Esophagus squamous epithelium (tissue), 5 donors: ENCODE results near the gene LRIT2. TPM values are rescaled to one million over a fixed set of nuclear protein-coding genes. Genes with fewer than 3 reads are reported as not detected.

ENCODE experiments used
- DNase-seq: peaks from one replicate; lab custom pipeline; 2025; lab: John Stamatoyannopoulos, UW
- H3K27ac ChIP-seq, 4 donors: fragments of 200-600 bp; sonication (generic); one replicate each; pipeline ENCODE4 v1.5.1; 2016 to 2019; ENCODE audit warnings: mild to moderate bottlenecking in 1 of 4
- H3K27me3 ChIP-seq, 4 donors: fragments of 200-600 bp; sonication (generic); 1 replicate in 3 of 4; 2 replicates in 1 of 4; pipeline versions ENCODE4 v1.5.1 to v1.6.0; 2017 to 2021; ENCODE audit warnings: antibody characterized with exemption in 1 of 4
- H3K36me3 ChIP-seq, 3 donors: fragments of 200-600 bp; sonication (generic); one replicate each; pipeline ENCODE4 v1.5.1; 2016 to 2019
- H3K4me1 ChIP-seq, 3 donors: fragments of 200-600 bp; sonication (generic); one replicate each; pipeline ENCODE4 v1.5.1; 2017 to 2019
- H3K4me3 ChIP-seq, 4 donors: fragments of 200-600 bp; sonication (generic); 1 replicate in 3 of 4; 2 replicates in 1 of 4; pipeline ENCODE4 v1.5.1; 2016 to 2019; ENCODE audit warnings: mild to moderate bottlenecking in 2 of 4, moderate library complexity in 1 of 4
- H3K9me3 ChIP-seq, 3 donors: fragments of 200-600 bp; sonication (generic); one replicate each; pipeline ENCODE4 v1.5.1; 2016 to 2019
- POLR2A ChIP-seq, 4 donors: fragments of 450-650 bp; IDR thresholded peaks; one replicate each; pipeline ENCODE4 v1.6.1; 2017; ENCODE audit warnings: antibody characterized with exemption in 4 of 4, mild to moderate bottlenecking in 4 of 4, moderate library complexity in 3 of 4
- WGBS, 2 donors: methylation state at CpG; one replicate each; pipeline ENCODE4 v1.1.5; 2018; 5-methylcytosine and 5-hydroxymethylcytosine counted together
- intact Hi-C: fragments of 100-400 bp; cut with DNase I; formaldehyde crosslinking; loops from one replicate; pipeline ENCODE4 v1.15.0; 2022
- total RNA-seq, 4 donors: library from RNA; depleted of rRNA; stranded (reverse); fragments of >200 nt; gene quantifications; one replicate each; pipeline ENCODE4 v1.1.0, GENCODE V29; 2016
- TF ChIP-seq, protein P1 (sequence below), 6 experiments: fragments of 450-650 bp in 4 of 6; fragments of 200-600 bp in 2 of 6; sonication (generic) in 2 of 6; IDR thresholded peaks; one replicate each; pipeline ENCODE4 v1.5.1; 2016 to 2019; ENCODE audit warnings: antibody characterized with exemption in 6 of 6, mild to moderate bottlenecking in 4 of 6, moderate library complexity in 4 of 6
- donor health status: DM: yes; HTN: yes; CAD: no.

The LRIT2 gene
- total RNA-seq, 4 donors from 2014 or later = not detected

GRCh38 chr10:84224411-84225028 lies 824 bp downstream of the LRIT2 start:
- no peaks in the 10 kb centered on the region for H3K36me3 ChIP-seq

DNA sequence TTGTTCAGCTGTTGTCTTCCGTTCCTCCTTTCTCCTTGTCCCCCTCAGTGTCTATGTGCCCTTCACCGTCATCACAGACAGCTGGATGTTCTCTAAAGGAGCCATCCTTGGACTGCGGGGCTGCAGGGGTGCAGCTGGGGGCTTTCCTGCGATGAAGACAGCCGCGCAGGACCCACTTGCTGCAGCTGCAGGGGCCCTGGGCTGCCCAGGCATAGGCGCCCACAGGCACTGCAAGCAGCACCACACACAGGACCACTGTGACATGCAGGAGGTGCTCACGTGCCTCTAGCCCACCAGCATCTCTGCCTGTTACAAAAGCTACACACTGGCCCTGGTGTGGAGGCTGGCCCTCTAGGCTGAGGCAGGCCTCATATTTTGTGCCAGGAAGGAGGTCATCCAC lies 3.4 kb downstream of the LRIT2 start:
- TF ChIP-seq, protein P1, sequence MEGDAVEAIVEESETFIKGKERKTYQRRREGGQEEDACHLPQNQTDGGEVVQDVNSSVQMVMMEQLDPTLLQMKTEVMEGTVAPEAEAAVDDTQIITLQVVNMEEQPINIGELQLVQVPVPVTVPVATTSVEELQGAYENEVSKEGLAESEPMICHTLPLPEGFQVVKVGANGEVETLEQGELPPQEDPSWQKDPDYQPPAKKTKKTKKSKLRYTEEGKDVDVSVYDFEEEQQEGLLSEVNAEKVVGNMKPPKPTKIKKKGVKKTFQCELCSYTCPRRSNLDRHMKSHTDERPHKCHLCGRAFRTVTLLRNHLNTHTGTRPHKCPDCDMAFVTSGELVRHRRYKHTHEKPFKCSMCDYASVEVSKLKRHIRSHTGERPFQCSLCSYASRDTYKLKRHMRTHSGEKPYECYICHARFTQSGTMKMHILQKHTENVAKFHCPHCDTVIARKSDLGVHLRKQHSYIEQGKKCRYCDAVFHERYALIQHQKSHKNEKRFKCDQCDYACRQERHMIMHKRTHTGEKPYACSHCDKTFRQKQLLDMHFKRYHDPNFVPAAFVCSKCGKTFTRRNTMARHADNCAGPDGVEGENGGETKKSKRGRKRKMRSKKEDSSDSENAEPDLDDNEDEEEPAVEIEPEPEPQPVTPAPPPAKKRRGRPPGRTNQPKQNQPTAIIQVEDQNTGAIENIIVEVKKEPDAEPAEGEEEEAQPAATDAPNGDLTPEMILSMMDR (IDR thresholded peaks at IDR 0.05) = no peak
- Histone ChIP-seq H3K4me1 (no peaks in the 10 kb centered on the region), H3K27ac (no peak overlapping the region), H3K9me3 (no peaks in the 10 kb centered on the region), H3K27me3 (peaks cover 0 to 23% (median 0%) of the 10 kb centered on the region in 4 donors), H3K36me3 (no peaks in the 10 kb centered on the region), H3K4me3 (no peak overlapping the region)
- WGBS, 2 donors = 77 to 100% methylated on average over 4 to 7 of the region's 8 CpGs
- intact Hi-C loops = no loop called here
- DNase-seq = no peak

More at GRCh38 chr10:84224411-84225028, 824 bp downstream of the LRIT2 start:
- H3K4me3 ChIP-seq = no peak overlapping the region
- H3K9me3 ChIP-seq = no peaks in the 10 kb centered on the region
- no peak for TF ChIP-seq POLR2A (IDR thresholded peaks at IDR 0.05)
- TF ChIP-seq, protein P1 (IDR thresholded peaks at IDR 0.05) = no peak
- no peak for DNase-seq
- intact Hi-C loops = no loop called here
- peaks cover 0 to 23% (median 0%) of the 10 kb centered on the region in 4 donors for H3K27me3 ChIP-seq
- H3K4me1 ChIP-seq = no peaks in the 10 kb centered on the region
- H3K27ac ChIP-seq = no peak overlapping the region
- 29 to 37% methylated on average over 5 of the region's 6 CpGs for WGBS, 2 donors

DNA sequence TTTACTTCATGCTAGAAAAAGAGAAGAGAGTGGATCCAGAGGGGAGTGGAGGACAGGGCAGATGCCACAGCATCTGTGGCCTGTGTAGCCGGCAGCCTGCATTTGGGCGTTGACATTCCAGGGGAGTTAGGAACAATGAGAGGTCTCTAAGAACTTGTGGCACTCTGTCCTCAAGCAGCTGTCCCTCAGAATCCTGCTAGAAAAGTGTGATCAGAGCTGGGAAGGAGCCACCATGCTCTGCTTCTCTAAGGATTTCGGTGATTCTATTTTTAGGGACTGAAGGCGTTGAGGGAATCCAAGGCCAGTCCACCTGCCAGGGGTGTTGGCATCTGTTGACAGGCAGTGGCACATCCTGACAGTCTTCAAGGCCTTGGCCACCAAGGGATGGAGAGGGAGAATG lies 7.6 kb downstream of the LRIT2 start:
- H3K4me1 ChIP-seq = no peaks in the 10 kb centered on the region
- H3K36me3 ChIP-seq = peaks cover 0 to 4% (median 0%) of the 10 kb centered on the region in 3 donors
- no peak overlapping the region for H3K27ac ChIP-seq
- TF ChIP-seq, protein P1 (IDR thresholded peaks at IDR 0.05) = no peak
- TF ChIP-seq POLR2A (IDR thresholded peaks at IDR 0.05) = no peak
- H3K27me3 ChIP-seq = peaks cover 0 to 10% (median 0%) of the 10 kb centered on the region in 4 donors
- H3K9me3 ChIP-seq = no peaks in the 10 kb centered on the region
- H3K4me3 ChIP-seq = no peak overlapping the region
- WGBS, 2 donors = 87 to 92% methylated on average over 3 to 4 of the region's 4 CpGs
- DNase-seq = no peak
- intact Hi-C loops = no loop called here

- DNase-seq = no peak
- 89% methylated on average over 3 to 8 of the region's 9 CpGs for WGBS, 2 donors
- TF ChIP-seq, protein P1 (IDR thresholded peaks at IDR 0.05) = no peak
- no peak for TF ChIP-seq POLR2A (IDR thresholded peaks at IDR 0.05)
Measured at GRCh38 chr10:84216834-84217233, 8.5 kb downstream of the LRIT2 start.

GRCh38 chr10:84214612-84215235 lies 10.6 kb downstream of the LRIT2 start:
- Histone ChIP-seq H3K4me3 (no peak overlapping the region), H3K9me3 (no peaks in the 10 kb centered on the region), H3K27me3 (no peaks in the 10 kb centered on the region), H3K36me3 (peaks cover 0 to 18% (median 0%) of the 10 kb centered on the region in 3 donors), H3K4me1 (no peaks in the 10 kb centered on the region), H3K27ac (no peak overlapping the region)
- no peak for TF ChIP-seq POLR2A (IDR thresholded peaks at IDR 0.05)
- TF ChIP-seq, protein P1 (IDR thresholded peaks at IDR 0.05) = peak in 4 of 6 experiments; percentile 13 to 39 (median 31)
- DNase-seq = no peak
- intact Hi-C loops = no loop called here
- 51 to 70% methylated on average over 5 to 7 of the region's 12 CpGs for WGBS, 2 donors

More at GRCh38 chr10:84216834-84217233, 8.5 kb downstream of the LRIT2 start:
- intact Hi-C loops = no loop called here
- peaks cover 0 to 3% (median 0%) of the 10 kb centered on the region in 4 donors for H3K27me3 ChIP-seq
- H3K36me3 ChIP-seq = peaks cover 0 to 8% (median 0%) of the 10 kb centered on the region in 3 donors
- no peak overlapping the region for H3K27ac ChIP-seq
- no peaks in the 10 kb centered on the region for H3K4me1 ChIP-seq
- no peaks in the 10 kb centered on the region for H3K9me3 ChIP-seq
- H3K4me3 ChIP-seq = no peak overlapping the region
